GM19023 (cell line): ENCODE measurements around the gene DPP8.
"Not testable (repeated sequence)": the region's sequence is repeated elsewhere in the genome, so short reads cannot be mapped to it uniquely, and the experiment has no call there.

Source experiments
- ATAC-seq: cut with Tn5 transposase; IDR thresholded peaks from one replicate; pipeline ENCODE4 v1.9.1; 2021; ENCODE audit warnings: mild to moderate bottlenecking, moderate library complexity; ENCODE audit not compliant: unreplicated experiment

Gene DPP8

GRCh38 chr15:65406424-65407000 lies 111.0 kb downstream of the DPP8 start:
- ATAC-seq: no peak

GRCh38 chr15:65405791-65406423 lies 111.6 kb downstream of the DPP8 start:
- ATAC-seq: no peak

DNA sequence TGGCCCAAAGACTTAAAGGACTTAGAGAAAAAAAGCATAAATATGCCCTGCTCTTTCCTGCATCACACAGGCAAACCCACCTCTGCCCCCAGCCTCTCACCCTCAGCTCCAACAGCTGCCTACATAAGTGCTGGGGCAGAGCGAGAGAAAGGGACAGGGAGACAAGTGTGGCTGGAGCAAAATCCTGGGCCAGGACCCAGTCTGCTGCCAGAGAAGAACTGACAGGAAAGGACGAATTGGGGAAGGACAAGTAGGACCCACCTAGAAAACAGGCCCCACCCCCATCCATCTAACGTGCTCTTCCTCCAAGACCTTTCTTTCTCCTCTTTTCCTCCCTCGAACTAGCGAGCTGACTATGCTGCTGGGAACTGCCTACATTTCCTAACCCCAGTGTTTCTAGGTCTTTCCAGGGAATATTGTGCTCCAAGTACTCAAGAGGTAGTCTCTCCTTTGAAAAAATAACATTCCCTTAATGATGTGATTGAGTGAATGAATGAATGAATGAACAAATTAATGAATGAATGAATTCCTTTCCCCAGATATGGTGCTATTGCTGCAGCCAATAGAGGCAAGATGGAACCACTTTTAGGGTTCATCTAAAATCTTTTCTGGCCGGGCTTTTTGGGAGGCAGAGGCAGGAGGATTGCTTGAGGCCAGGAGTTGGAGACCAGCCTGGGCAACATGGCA lies 113.2 kb downstream of the DPP8 start:
- ATAC-seq: no peak

DNA sequence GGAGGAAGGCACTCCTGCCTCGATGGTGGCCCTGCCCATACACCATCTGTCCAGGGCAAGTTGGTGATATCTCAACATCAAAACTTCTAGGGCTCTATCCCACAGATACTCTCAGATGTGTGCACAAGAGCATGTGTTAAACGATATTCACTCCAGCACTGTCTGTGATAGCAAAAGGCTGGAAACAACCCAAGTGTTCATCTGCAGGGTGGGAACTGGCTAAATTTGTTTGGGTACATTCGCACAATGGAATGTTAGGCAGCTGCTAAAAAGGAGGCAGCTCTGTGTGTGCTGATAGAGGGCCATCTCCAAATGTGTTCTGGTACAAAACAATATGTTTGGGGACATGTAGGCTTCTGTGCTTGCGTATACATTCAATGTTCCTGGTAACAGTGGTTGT lies 114.5 kb downstream of the DPP8 start:
- ATAC-seq: no peak

- ATAC-seq: no peak
Measured at GRCh38 chr15:65401611-65402240, 115.8 kb downstream of the DPP8 start.

- no peak for ATAC-seq
Measured at GRCh38 chr15:65400760-65401610, 116.5 kb downstream of the DPP8 start.

DNA sequence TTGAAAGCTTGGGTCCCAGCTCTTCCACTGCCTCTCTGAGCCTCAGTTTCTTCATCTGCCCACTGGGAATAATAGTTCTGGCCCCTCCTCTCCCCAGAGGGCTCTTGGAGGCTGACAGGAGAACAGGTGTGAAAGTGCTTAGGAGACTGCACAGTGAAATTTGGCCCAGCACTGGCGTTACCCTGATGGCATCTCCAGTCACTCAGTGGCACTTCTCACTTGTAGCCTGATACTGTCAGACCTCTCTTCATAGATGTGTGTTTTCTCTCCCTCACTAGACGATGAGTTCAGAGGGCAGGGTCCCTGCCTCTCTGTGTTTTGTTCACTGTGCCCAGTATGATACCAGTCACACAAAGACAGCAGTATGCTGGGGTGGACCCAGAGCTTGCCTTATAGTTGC lies 117.5 kb downstream of the DPP8 start:
- ATAC-seq: no peak

DNA sequence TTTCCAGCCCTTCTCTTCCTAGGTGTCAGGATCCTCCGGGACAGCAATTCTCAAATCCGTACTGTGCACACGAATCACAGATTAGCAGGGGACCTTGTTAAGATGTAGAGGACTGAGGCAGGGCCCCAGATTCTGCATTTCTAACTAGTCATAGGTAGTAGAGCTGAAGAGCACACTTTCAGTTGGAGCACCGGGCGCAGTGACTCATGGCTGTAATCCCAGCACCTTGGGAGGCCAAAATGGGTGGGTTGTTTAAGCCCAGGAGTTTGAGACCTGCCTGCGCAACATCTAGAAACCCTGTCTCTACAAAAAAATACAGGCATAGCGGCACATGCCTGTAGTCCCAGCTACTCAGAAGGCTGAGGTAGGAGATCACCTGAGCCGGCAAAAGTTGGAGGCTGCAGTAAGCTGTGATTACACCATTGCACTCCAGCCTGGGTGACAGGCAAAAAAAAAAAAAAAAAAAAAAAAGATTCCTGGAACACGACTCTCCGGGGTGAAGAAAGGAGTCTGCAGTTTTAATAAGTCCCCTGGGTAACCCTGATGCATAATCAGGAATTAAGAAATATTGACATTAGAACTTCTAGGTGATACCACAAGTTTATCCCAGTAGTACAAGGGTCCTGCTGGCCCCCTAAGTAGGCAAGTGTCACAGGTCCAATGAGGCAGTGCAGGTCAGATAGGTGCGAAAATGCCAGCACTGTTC lies 118.3 kb downstream of the DPP8 start:
- ATAC-seq: no peak

GRCh38 chr15:65398486-65398885 lies 119.0 kb downstream of the DPP8 start:
- ATAC-seq: not testable (repeated sequence)

GRCh38 chr15:65396965-65397317 lies 120.5 kb downstream of the DPP8 start:
- no peak for ATAC-seq

GRCh38 chr15:65396283-65396964 lies 121.1 kb downstream of the DPP8 start:
- ATAC-seq: no peak

GRCh38 chr15:65395567-65396202 lies 121.8 kb downstream of the DPP8 start:
- no peak for ATAC-seq

- no peak for ATAC-seq
Measured at GRCh38 chr15:65394936-65395335, 122.6 kb downstream of the DPP8 start.

DNA sequence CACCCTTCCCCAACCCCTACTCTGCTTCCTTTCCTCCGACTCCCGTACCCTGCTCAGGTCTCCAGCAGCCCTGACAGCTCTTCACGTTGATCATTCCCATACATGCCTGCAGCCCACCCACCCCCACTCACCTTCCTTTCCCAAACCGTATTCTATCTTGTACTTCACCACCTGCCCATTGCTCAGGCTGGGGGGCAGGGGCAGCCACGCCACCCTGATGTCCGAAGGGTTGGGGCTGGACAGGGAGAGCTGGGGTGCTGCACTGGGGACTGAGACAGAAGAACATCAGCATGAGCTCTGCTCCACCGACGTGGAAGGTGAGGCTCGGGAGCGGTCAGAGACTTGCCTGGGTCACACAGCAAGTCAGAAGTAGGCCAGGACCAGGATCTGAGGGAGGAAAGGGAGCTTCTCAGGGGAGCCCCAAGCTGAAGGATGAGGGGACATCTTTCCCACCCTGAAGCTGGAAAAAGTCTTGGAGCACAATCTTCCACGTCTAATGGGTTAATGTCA lies 123.2 kb downstream of the DPP8 start:
- ATAC-seq: no peak

GRCh38 chr15:65393557-65393956 lies 123.9 kb downstream of the DPP8 start:
- no peak for ATAC-seq

- ATAC-seq: no peak
Measured at GRCh38 chr15:65393091-65393490, 124.4 kb downstream of the DPP8 start.
